Liver (tissue), 9 donors: ENCODE measurements around the gene CCDC77. TPM values are rescaled to one million over a fixed set of nuclear protein-coding genes. Genes with fewer than 3 reads are reported as not detected.

Source experiments
- DNase-seq: peaks from one replicate; pipeline ENCODE4 v3.0.0-alpha.2; 2017; ENCODE audit warnings: low spot score
- H3K27ac ChIP-seq, 2 donors: one replicate each; pipeline ENCODE4 v1.7.0; 2013; ENCODE audit warnings: inconsistent platforms in 2 of 2, low read length in 2 of 2, control low read depth in 1 of 2, low read depth in 1 of 2, mild to moderate bottlenecking in 1 of 2
- H3K27me3 ChIP-seq, 4 donors: one replicate each; pipeline versions ENCODE4 v1.6.1 to v1.7.0; 2013; ENCODE audit warnings: low read length in 3 of 4, inconsistent platforms in 1 of 4, mild to moderate bottlenecking in 1 of 4, moderate library complexity in 1 of 4; ENCODE audit not compliant: control insufficient read depth in 4 of 4, insufficient read depth in 4 of 4
- H3K36me3 ChIP-seq, 4 donors: one replicate each; pipeline versions ENCODE4 v1.6.1 to v1.7.0; 2013; ENCODE audit warnings: low read length in 3 of 4, mild to moderate bottlenecking in 3 of 4, low read depth in 1 of 4, moderate library complexity in 1 of 4; ENCODE audit not compliant: control insufficient read depth in 4 of 4, insufficient read depth in 3 of 4
- H3K4me1 ChIP-seq, 4 donors: one replicate each; pipeline versions ENCODE4 v1.6.1 to v1.7.0; 2013; ENCODE audit warnings: low read length in 3 of 4, mild to moderate bottlenecking in 3 of 4, moderate library complexity in 1 of 4; ENCODE audit not compliant: control insufficient read depth in 4 of 4, insufficient read depth in 4 of 4
- H3K4me3 ChIP-seq, 3 donors: one replicate each; pipeline versions ENCODE4 v1.6.1 to v1.7.0; 2013; ENCODE audit warnings: low read length in 3 of 3, control low read depth in 1 of 3, low read depth in 1 of 3, mild to moderate bottlenecking in 1 of 3
- H3K9ac ChIP-seq, 2 donors: one replicate each; pipeline ENCODE4 v1.7.0; 2013; ENCODE audit warnings: low read length in 2 of 2, mild to moderate bottlenecking in 2 of 2, moderate library complexity in 2 of 2, control low read depth in 1 of 2, low read depth in 1 of 2
- H3K9me3 ChIP-seq, 4 donors: one replicate each; pipeline versions ENCODE4 v1.6.1 to v1.7.0; 2013; ENCODE audit warnings: low read length in 3 of 4; ENCODE audit not compliant: control insufficient read depth in 4 of 4
- CTCF ChIP-seq: fragments of 150-350 bp; IDR thresholded peaks from 2 replicates; pipeline ENCODE4 v1.5.1; 2017; ENCODE audit warnings: improper control_type of control experiment, low read depth, low read length; ENCODE audit not compliant: missing input control
- EGR1 ChIP-seq, 2 donors: IDR thresholded peaks; 2 replicates each; pipeline ENCODE4 v1.6.1; 2016 to 2018; ENCODE audit warnings: antibody characterized with exemption in 2 of 2, low read depth in 2 of 2
- FOXA1 ChIP-seq: IDR thresholded peaks from 2 replicates; pipeline ENCODE4 v1.6.1; 2016; ENCODE audit warnings: antibody characterized with exemption
- FOXA2 ChIP-seq: IDR thresholded peaks from 2 replicates; pipeline ENCODE4 v1.6.1; 2016; ENCODE audit warnings: antibody characterized with exemption
- GABPA ChIP-seq, 2 donors: IDR thresholded peaks in 1 of 2; conservative IDR thresholded peaks in 1 of 2; 2 replicates each; pipeline ENCODE4 v1.6.1; 2016; ENCODE audit warnings: antibody characterized with exemption in 2 of 2, mild to moderate bottlenecking in 1 of 2, moderate library complexity in 1 of 2
- HNF4A ChIP-seq, 2 donors: conservative IDR thresholded peaks; 2 replicates each; pipeline ENCODE4 v1.6.1; 2016; ENCODE audit warnings: antibody characterized with exemption in 2 of 2, mild to moderate bottlenecking in 2 of 2
- HNF4G ChIP-seq: IDR thresholded peaks from 2 replicates; pipeline ENCODE4 v1.6.1; 2016; ENCODE audit warnings: antibody characterized with exemption
- JUND ChIP-seq, 2 donors: IDR thresholded peaks; 2 replicates each; pipeline ENCODE4 v1.6.1; 2016; ENCODE audit warnings: antibody characterized with exemption in 2 of 2
- MAX ChIP-seq: IDR thresholded peaks from 2 replicates; pipeline ENCODE4 v1.6.1; 2016; ENCODE audit warnings: antibody characterized with exemption
- NR2F2 ChIP-seq: IDR thresholded peaks from 2 replicates; pipeline ENCODE4 v1.6.1; 2016; ENCODE audit warnings: antibody characterized with exemption
- RAD21 ChIP-seq, 2 donors: IDR thresholded peaks; 2 replicates each; pipeline ENCODE4 v1.6.1; 2016; ENCODE audit warnings: antibody characterized with exemption in 2 of 2, mild to moderate bottlenecking in 2 of 2
- RXRA ChIP-seq, 2 donors: IDR thresholded peaks; 2 replicates each; pipeline ENCODE4 v1.6.1; 2017 to 2018; ENCODE audit warnings: antibody characterized with exemption in 2 of 2, mild to moderate bottlenecking in 1 of 2
- SP1 ChIP-seq: IDR thresholded peaks from 2 replicates; pipeline ENCODE4 v1.6.1; 2018; ENCODE audit warnings: antibody characterized with exemption, mild to moderate bottlenecking
- TAF1 ChIP-seq: conservative IDR thresholded peaks from 2 replicates; pipeline ENCODE4 v1.6.1; 2016; ENCODE audit warnings: antibody characterized with exemption, mild to moderate bottlenecking
- YY1 ChIP-seq: IDR thresholded peaks from 2 replicates; pipeline ENCODE4 v1.6.1; 2016; ENCODE audit warnings: antibody characterized with exemption, mild to moderate bottlenecking
- ZBTB33 ChIP-seq: IDR thresholded peaks from 2 replicates; pipeline ENCODE4 v1.6.1; 2016; ENCODE audit warnings: antibody characterized with exemption
- WGBS: extraction: QIAGEN DNeasy Blood & Tissue Kit; methylation state at CpG from one replicate; pipeline ENCODE4 v1.1.7; 2013; 5-methylcytosine and 5-hydroxymethylcytosine counted together
- polyA plus RNA-seq, 2 donors: library from polyadenylated mRNA; stranded (reverse) in 1 of 2; unstranded in 1 of 2; fragments of 200-250 nt in 1 of 2; fragments of >200 nt in 1 of 2; fragmentation: Nextera tagmentation in 1 of 2; extraction: Ambion mirVana in 1 of 2; gene quantifications; one replicate each; pipeline versions ENCODE4 v1.2.1 to v1.2.3, GENCODE V29; 2013 to 2015
- total RNA-seq, 2 donors: library from RNA; depleted of rRNA; stranded (reverse); fragments of >200 nt; gene quantifications; one replicate each; pipeline ENCODE4 v1.2.3, GENCODE V29; 2014
- TF ChIP-seq, protein P1 (sequence below): IDR thresholded peaks from 2 replicates; pipeline ENCODE4 v1.6.1; 2016; ENCODE audit warnings: antibody characterized with exemption
- TF ChIP-seq, protein P2 (sequence below): IDR thresholded peaks from 2 replicates; pipeline ENCODE4 v1.6.1; 2016; ENCODE audit warnings: antibody characterized with exemption, mild to moderate bottlenecking
- donor health status: healthy.
- donor health status: healthy.
- donor health status: healthy.
- donor health status: healthy.
- donor health status: healthy.

Gene CCDC77
- total and polyA plus RNA-seq, 4 donors, result 1.2 to 4.2 (median 2.7) TPM

DNA sequence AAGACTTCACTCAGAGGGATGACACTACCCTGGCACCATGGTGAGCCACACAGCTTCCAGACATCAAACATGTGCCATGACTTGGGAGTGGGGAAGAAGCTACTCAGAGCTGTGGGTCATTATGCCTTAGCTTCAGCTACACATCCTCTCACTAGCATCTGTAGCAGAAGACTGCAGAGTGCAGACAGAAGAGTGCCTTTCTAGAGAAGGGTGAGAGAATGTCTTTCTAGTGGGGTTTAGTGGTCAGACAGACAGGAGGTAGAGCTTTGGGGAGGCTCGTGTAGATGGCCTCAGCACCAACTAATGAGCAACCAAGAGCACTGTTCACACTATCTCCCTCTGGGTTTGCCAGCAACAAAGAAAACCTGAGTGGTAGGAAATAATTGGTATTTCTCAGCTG, 53.4 kb downstream of the CCDC77 start:
- H3K4me1 ChIP-seq, result peaks cover 2 to 7% (median 4%) of the 10 kb centered on the region in 4 donors
- H3K9me3 ChIP-seq, result no peaks in the 10 kb centered on the region
- DNase-seq, result no peak
- no peak overlapping the region for H3K27ac ChIP-seq
- peaks cover 0 to 3% (median 0%) of the 10 kb centered on the region in 4 donors for H3K27me3 ChIP-seq
- H3K9ac ChIP-seq, result no peak overlapping the region
- 52% methylated on average over 1 of the region's 1 CpG for WGBS
- no peak overlapping the region for H3K4me3 ChIP-seq
- H3K36me3 ChIP-seq, result no peaks in the 10 kb centered on the region
- no peak for TF ChIP-seq SP1
- TF ChIP-seq GABPA (IDR thresholded peaks at IDR 0.05 in 1 of 2, conservative IDR thresholded peaks at IDR 0.05 in 1 of 2), result no peak
- TF ChIP-seq RAD21 (IDR thresholded peaks at IDR 0.05), result no peak
- no peak for TF ChIP-seq HNF4G
- TF ChIP-seq FOXA2, result no peak
- TF ChIP-seq FOXA1, result no peak
- TF ChIP-seq RXRA (IDR thresholded peaks at IDR 0.05), result no peak
- TF ChIP-seq, protein P1, sequence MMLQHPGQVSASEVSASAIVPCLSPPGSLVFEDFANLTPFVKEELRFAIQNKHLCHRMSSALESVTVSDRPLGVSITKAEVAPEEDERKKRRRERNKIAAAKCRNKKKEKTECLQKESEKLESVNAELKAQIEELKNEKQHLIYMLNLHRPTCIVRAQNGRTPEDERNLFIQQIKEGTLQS, result no peak
- no peak for TF ChIP-seq JUND (IDR thresholded peaks at IDR 0.05)
- no peak for TF ChIP-seq EGR1 (IDR thresholded peaks at IDR 0.05; ENCODE audit: low read depth in 2 of 2)
- no peak for TF ChIP-seq TAF1
- no peak for TF ChIP-seq ZBTB33
- TF ChIP-seq CTCF, result no peak
- no peak for TF ChIP-seq NR2F2
- no peak for TF ChIP-seq HNF4A (conservative IDR thresholded peaks at IDR 0.05)
- no peak for TF ChIP-seq YY1
- no peak for TF ChIP-seq MAX
- TF ChIP-seq, protein P2, sequence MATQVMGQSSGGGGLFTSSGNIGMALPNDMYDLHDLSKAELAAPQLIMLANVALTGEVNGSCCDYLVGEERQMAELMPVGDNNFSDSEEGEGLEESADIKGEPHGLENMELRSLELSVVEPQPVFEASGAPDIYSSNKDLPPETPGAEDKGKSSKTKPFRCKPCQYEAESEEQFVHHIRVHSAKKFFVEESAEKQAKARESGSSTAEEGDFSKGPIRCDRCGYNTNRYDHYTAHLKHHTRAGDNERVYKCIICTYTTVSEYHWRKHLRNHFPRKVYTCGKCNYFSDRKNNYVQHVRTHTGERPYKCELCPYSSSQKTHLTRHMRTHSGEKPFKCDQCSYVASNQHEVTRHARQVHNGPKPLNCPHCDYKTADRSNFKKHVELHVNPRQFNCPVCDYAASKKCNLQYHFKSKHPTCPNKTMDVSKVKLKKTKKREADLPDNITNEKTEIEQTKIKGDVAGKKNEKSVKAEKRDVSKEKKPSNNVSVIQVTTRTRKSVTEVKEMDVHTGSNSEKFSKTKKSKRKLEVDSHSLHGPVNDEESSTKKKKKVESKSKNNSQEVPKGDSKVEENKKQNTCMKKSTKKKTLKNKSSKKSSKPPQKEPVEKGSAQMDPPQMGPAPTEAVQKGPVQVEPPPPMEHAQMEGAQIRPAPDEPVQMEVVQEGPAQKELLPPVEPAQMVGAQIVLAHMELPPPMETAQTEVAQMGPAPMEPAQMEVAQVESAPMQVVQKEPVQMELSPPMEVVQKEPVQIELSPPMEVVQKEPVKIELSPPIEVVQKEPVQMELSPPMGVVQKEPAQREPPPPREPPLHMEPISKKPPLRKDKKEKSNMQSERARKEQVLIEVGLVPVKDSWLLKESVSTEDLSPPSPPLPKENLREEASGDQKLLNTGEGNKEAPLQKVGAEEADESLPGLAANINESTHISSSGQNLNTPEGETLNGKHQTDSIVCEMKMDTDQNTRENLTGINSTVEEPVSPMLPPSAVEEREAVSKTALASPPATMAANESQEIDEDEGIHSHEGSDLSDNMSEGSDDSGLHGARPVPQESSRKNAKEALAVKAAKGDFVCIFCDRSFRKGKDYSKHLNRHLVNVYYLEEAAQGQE, result no peak
